Thyroid gland (tissue), 4 donors: ENCODE data around the gene KIAA1549. TPM values are rescaled to one million over a fixed set of nuclear protein-coding genes. Genes with fewer than 3 reads are reported as not detected.
A peak's percentile ranks its signal among the peaks of the same experiment; 100 is the strongest.
"Not testable (repeated sequence)": the region's sequence is repeated elsewhere in the genome, so short reads cannot be mapped to it uniquely, and the experiment has no call there.

Source experiments
- DNase-seq, 2 donors: peaks; one replicate each; pipeline ENCODE4 v3.0.0-alpha.2; 2019
- H3K27ac ChIP-seq, 3 donors: fragments of 200-600 bp; sonication (generic); 1 replicate in 2 of 3; 2 replicates in 1 of 3; pipeline ENCODE4 v1.5.1; 2016 to 2019; ENCODE audit warnings: mild to moderate bottlenecking in 1 of 3, moderate library complexity in 1 of 3
- H3K27me3 ChIP-seq: fragments of 200-600 bp; sonication (generic); one replicate; pipeline ENCODE4 v1.5.1; 2019
- H3K36me3 ChIP-seq, 2 donors: fragments of 200-600 bp; sonication (generic); one replicate each; pipeline ENCODE4 v1.5.1; 2016 to 2019
- H3K4me1 ChIP-seq, 2 donors: fragments of 200-600 bp; sonication (generic); one replicate each; pipeline ENCODE4 v1.5.1; 2017 to 2019
- H3K4me3 ChIP-seq, 3 donors: fragments of 200-600 bp; sonication (generic); replicated peaks in 1 of 3; 1 replicate in 2 of 3; 2 replicates in 1 of 3; pipeline ENCODE4 v1.5.1; 2016; ENCODE audit warnings: mild to moderate bottlenecking in 1 of 3
- H3K9me3 ChIP-seq: fragments of 200-600 bp; sonication (generic); one replicate; pipeline ENCODE4 v1.5.1; 2017
- CTCF ChIP-seq, 6 experiments: fragments of 200-600 bp in 3 of 6; fragments of 450-650 bp in 3 of 6; sonication (generic) in 3 of 6; IDR thresholded peaks; one replicate each; pipeline ENCODE4 v1.5.1; 2016 to 2019; ENCODE audit warnings: antibody characterized with exemption in 6 of 6, mild to moderate bottlenecking in 2 of 6, inconsistent platforms in 1 of 6, moderate library complexity in 1 of 6
- POLR2A ChIP-seq, 2 donors: fragments of 450-650 bp; IDR thresholded peaks; one replicate each; pipeline ENCODE4 v1.6.1; 2017; ENCODE audit warnings: antibody characterized with exemption in 2 of 2, mild to moderate bottlenecking in 2 of 2, moderate library complexity in 1 of 2
- WGBS, 2 donors: methylation state at CpG; one replicate each; pipeline ENCODE4 v1.1.5; 2017; 5-methylcytosine and 5-hydroxymethylcytosine counted together
- intact Hi-C: fragments of 100-400 bp; cut with DNase I; formaldehyde crosslinking; loops from one replicate; pipeline ENCODE4 v1.15.1; 2023
- total RNA-seq, 4 donors: library from RNA; depleted of rRNA; stranded (reverse); fragments of >200 nt; gene quantifications; one replicate each; pipeline ENCODE4 v1.2.3, GENCODE V29; 2016

KIAA1549 gene
- total RNA-seq = 1 to 10 TPM; 1.2 to 3.9 (median 2.6) TPM

GRCh38 chr7:138981332-138982203 is at the start of gene KIAA1549:
Gene KIAA1549, minus strand, starts transcription at chr7:138981389. Its CDS starts 120 bp downstream, at chr7:138981269.
- Histone ChIP-seq H3K4me1 (peaks cover 17 to 28% of the 10 kb centered on the region in 2 donors), H3K36me3 (no peaks in the 10 kb centered on the region), H3K27me3 (no peaks in the 10 kb centered on the region), H3K9me3 (no peaks in the 10 kb centered on the region), H3K27ac (no peak within 1 kb of the TSS), H3K4me3 (peak within 1 kb of the TSS; percentile 32 to 58 (median 54))
- WGBS, 2 donors = 2 to 7% methylated on average over 12 to 43 of the region's 105 CpGs
- TF ChIP-seq CTCF (IDR thresholded peaks at IDR 0.05) = peak in 3 of 6 experiments; percentile 43 to 63 (median 56)
- TF ChIP-seq POLR2A (IDR thresholded peaks at IDR 0.05) = no peak
- DNase-seq = peak; percentile 69 to 73
- intact Hi-C loops = loop anchor here (5.0 kb wide), 1 partner anchor 94 kb away; no protein-coding TSS in a partner anchor

- H3K4me3 ChIP-seq = no peak overlapping the region
- TF ChIP-seq POLR2A (IDR thresholded peaks at IDR 0.05) (no peak), CTCF (IDR thresholded peaks at IDR 0.05) (no peak)
- peaks cover 10 to 15% of the 10 kb centered on the region in 2 donors for H3K36me3 ChIP-seq
- 95 to 96% methylated on average over 3 of the region's 3 CpGs for WGBS, 2 donors
- peaks cover 30 to 46% of the 10 kb centered on the region in 2 donors for H3K4me1 ChIP-seq
- no peaks in the 10 kb centered on the region for H3K27me3 ChIP-seq
- DNase-seq = no peak
- H3K9me3 ChIP-seq = no peaks in the 10 kb centered on the region
- peak overlapping the region in 1 of 3 donors; percentile 30 for H3K27ac ChIP-seq
- intact Hi-C loops = no loop called here
Observed at GRCh38 chr7:139029353-139029752, 48.2 kb upstream of the KIAA1549 start.

GRCh38 chr7:139026551-139026950 is 45.4 kb upstream of the KIAA1549 start:
- Histone ChIP-seq H3K36me3 (peaks cover 10 to 15% of the 10 kb centered on the region in 2 donors), H3K4me3 (no peak overlapping the region), H3K9me3 (no peaks in the 10 kb centered on the region), H3K27ac (peak overlapping the region; percentile 52 to 83 (median 82)), H3K27me3 (no peaks in the 10 kb centered on the region), H3K4me1 (peaks cover 17 to 56% of the 10 kb centered on the region in 2 donors)
- TF ChIP-seq POLR2A (IDR thresholded peaks at IDR 0.05) (no peak), CTCF (IDR thresholded peaks at IDR 0.05) (no peak)
- WGBS, 2 donors = 56 to 61% methylated on average over 6 of the region's 6 CpGs
- peak; percentile 68 to 77 for DNase-seq
- intact Hi-C loops = no loop called here

- not testable (repeated sequence) for H3K4me3 ChIP-seq
Observed at GRCh38 chr7:139025861-139026260, 44.7 kb upstream of the KIAA1549 start.

GRCh38 chr7:139023076-139023475 is 41.9 kb upstream of the KIAA1549 start:
- intact Hi-C loops = no loop called here
- DNase-seq = no peak
- Histone ChIP-seq H3K27ac (peak overlapping the region; percentile 82 to 92 (median 83)), H3K4me3 (no peak overlapping the region), H3K4me1 (peaks cover 17 to 56% of the 10 kb centered on the region in 2 donors), H3K9me3 (no peaks in the 10 kb centered on the region), H3K27me3 (no peaks in the 10 kb centered on the region), H3K36me3 (peaks cover under 1 to 3% of the 10 kb centered on the region in 2 donors)
- TF ChIP-seq POLR2A (IDR thresholded peaks at IDR 0.05) (no peak), CTCF (IDR thresholded peaks at IDR 0.05) (no peak)
- 63 to 73% methylated on average over 5 of the region's 5 CpGs for WGBS, 2 donors

More at GRCh38 chr7:139025861-139026260, 44.7 kb upstream of the KIAA1549 start:
- Histone ChIP-seq H3K36me3 (peaks cover 10 to 15% of the 10 kb centered on the region in 2 donors), H3K27ac (peak overlapping the region; percentile 65 to 83 (median 82)), H3K4me1 (peaks cover 17 to 56% of the 10 kb centered on the region in 2 donors)
- peak; percentile 60 to 65 for DNase-seq
- 43 to 60% methylated on average over 5 of the region's 5 CpGs for WGBS, 2 donors
- intact Hi-C loops, H3K9me3 ChIP-seq, H3K27me3 ChIP-seq: not testable (repeated sequence)
